Rectal smooth muscle tissue (tissue), 1 donor: ENCODE data around the gene HMGB3.
"Not testable (repeated sequence)": the region's sequence is repeated elsewhere in the genome, so short reads cannot be mapped to it uniquely, and the experiment has no call there.

Source experiments
- H3K27ac ChIP-seq: one replicate; pipeline ENCODE4 v1.7.0; 2013; ENCODE audit warnings: low read depth, low read length, inconsistent platforms
- H3K27me3 ChIP-seq: one replicate; pipeline ENCODE4 v1.7.0; 2013; ENCODE audit warnings: low read length; ENCODE audit not compliant: control insufficient read depth, insufficient read depth
- H3K36me3 ChIP-seq: one replicate; pipeline ENCODE4 v1.7.0; 2013; ENCODE audit warnings: low read length; ENCODE audit not compliant: control insufficient read depth, insufficient read depth
- H3K4me1 ChIP-seq: one replicate; pipeline ENCODE4 v1.7.0; 2013; ENCODE audit warnings: low read length; ENCODE audit not compliant: control insufficient read depth, insufficient read depth
- H3K4me3 ChIP-seq: one replicate; pipeline ENCODE4 v1.7.0; 2013; ENCODE audit warnings: low read length
- H3K9ac ChIP-seq: one replicate; pipeline ENCODE4 v1.7.0; 2013; ENCODE audit warnings: low read length

The HMGB3 gene

DNA sequence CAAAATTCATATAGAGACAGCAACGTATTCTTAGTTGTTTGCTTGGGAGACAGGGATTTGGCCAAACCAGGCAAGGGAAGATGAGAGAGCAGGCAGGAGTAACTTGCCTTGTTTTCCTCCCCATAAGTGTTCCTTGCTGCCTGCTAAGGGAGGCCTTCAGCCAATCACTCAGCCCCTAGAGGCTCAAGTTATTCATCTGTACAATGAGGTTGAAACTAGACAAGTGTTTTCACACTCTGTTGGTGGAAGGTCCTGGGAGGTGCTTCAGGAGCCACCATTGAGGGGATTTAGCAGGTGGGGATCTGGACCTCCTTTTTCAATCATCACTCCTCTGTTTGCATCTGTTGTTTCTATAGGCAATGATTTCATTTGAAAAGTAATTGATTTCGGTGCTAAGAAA, 23.6 kb upstream of the HMGB3 start:
- H3K4me3 ChIP-seq, result no peak overlapping the region
- H3K27me3 ChIP-seq, result no peaks in the 10 kb centered on the region
- no peak overlapping the region for H3K9ac ChIP-seq
- no peaks in the 10 kb centered on the region for H3K36me3 ChIP-seq
- H3K4me1 ChIP-seq, result no peaks in the 10 kb centered on the region
- H3K27ac ChIP-seq, result no peak overlapping the region

- Histone ChIP-seq H3K9ac (no peak overlapping the region), H3K36me3 (no peaks in the 10 kb centered on the region), H3K4me3 (no peak overlapping the region), H3K27me3 (peaks cover 3% of the 10 kb centered on the region), H3K27ac (no peak overlapping the region), H3K4me1 (no peaks in the 10 kb centered on the region)
These were observed 21.5 kb upstream of the HMGB3 start for GRCh38 chrX:150961631-150962030.

GRCh38 chrX:150964416-150964815, 18.7 kb upstream of the HMGB3 start:
- not testable (repeated sequence) for H3K27me3 ChIP-seq, H3K27ac ChIP-seq, H3K4me3 ChIP-seq, H3K4me1 ChIP-seq, H3K9ac ChIP-seq, H3K36me3 ChIP-seq

DNA sequence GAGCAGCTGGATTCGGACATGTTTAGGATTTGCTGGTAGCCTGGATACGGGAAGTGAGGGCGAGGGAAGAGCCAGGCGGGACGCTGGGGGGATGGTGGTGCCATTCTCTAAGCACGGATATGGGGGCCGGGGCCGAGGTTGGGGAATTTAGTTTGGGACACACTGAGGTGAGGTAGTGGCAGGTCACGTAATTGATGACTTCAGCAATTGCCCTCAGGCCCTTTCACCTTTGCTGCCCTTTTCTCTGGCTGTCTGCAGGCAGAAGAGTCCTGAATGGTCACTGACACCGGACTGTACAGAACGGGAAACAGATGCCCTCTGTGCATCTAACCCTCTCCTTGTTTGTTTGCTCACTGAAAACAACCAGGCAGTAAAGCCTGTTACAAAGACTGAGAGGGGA, 16.9 kb upstream of the HMGB3 start:
- H3K9ac ChIP-seq, result no peak overlapping the region
- H3K27ac ChIP-seq, result no peak overlapping the region
- H3K27me3 ChIP-seq, result peaks cover 3% of the 10 kb centered on the region
- H3K36me3 ChIP-seq, result no peaks in the 10 kb centered on the region
- H3K4me1 ChIP-seq, result no peaks in the 10 kb centered on the region
- no peak overlapping the region for H3K4me3 ChIP-seq

DNA sequence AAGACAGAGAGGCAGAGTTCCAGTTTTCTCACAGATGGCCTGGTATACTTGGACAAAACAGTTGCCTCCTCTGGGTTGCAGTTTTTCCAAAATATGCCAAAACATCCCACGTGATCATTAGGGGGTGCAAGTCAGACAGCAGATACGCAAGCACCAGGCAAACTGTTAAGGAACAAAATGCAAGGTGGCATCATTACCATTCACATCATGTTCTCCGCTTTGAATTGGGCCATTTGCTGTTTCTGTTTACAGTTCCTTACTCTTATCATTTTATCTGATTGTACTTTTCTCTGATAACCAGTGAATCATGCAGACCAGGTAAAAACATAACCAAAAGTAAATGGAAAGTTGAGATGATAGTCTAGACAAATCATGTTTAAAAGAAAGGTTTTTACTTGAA, 16.4 kb upstream of the HMGB3 start:
- no peak overlapping the region for H3K27ac ChIP-seq
- H3K4me3 ChIP-seq, result no peak overlapping the region
- no peaks in the 10 kb centered on the region for H3K36me3 ChIP-seq
- no peak overlapping the region for H3K9ac ChIP-seq
- peaks cover 3% of the 10 kb centered on the region for H3K27me3 ChIP-seq
- no peaks in the 10 kb centered on the region for H3K4me1 ChIP-seq

DNA sequence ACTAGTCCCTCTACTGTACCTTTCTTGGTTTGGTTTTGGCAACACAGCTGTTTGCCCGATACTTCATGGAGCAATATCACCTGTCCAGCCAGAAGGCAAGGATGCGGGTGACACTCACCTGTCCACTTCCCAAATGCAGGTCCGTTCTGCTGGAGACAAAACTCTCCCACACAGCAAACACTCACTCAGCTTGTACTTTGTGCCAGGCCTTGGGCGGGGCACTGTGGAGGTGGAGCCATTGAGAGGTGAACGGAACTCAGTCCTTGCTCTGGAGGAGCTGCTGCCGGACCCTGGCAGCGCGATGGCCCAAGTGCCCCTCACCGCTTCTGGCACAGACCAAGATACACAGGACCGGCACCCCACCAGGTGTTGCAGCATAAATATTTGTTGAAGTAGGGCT, 15.3 kb upstream of the HMGB3 start:
- Histone ChIP-seq H3K9ac (no peak overlapping the region), H3K27me3 (peaks cover 3% of the 10 kb centered on the region), H3K4me3 (no peak overlapping the region), H3K36me3 (no peaks in the 10 kb centered on the region), H3K27ac (no peak overlapping the region), H3K4me1 (no peaks in the 10 kb centered on the region)

- peaks cover 3% of the 10 kb centered on the region for H3K27me3 ChIP-seq
- H3K4me3 ChIP-seq, result no peak overlapping the region
- H3K4me1 ChIP-seq, result no peaks in the 10 kb centered on the region
- H3K9ac ChIP-seq, result no peak overlapping the region
- H3K27ac ChIP-seq, result no peak overlapping the region
- H3K36me3 ChIP-seq, result no peaks in the 10 kb centered on the region
These were observed 14.0 kb upstream of the HMGB3 start for GRCh38 chrX:150968862-150969720.

DNA sequence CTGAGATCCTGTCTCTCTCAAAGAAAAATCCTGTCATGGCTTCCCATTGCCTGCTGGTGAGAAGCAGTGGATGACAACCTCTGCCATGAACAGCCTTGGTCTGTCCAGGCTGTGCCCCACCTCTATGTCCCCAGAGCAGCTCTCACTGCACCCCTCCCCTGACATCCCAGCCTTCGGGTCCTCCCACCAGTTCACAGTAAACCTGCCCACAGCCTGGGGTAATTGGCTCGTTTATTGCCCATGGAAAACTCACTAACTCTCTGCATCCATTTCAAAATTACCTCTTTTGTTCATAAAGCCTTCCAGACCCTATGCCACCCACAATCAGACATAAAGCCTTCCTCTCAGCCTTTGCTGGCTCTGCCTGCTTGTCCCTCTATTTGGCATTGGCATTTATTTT, 10.7 kb upstream of the HMGB3 start:
- H3K27me3 ChIP-seq, result no peaks in the 10 kb centered on the region
- H3K36me3 ChIP-seq, result no peaks in the 10 kb centered on the region
- no peaks in the 10 kb centered on the region for H3K4me1 ChIP-seq
- H3K9ac ChIP-seq, result no peak overlapping the region
- H3K4me3 ChIP-seq, result no peak overlapping the region
- H3K27ac ChIP-seq, result no peak overlapping the region

DNA sequence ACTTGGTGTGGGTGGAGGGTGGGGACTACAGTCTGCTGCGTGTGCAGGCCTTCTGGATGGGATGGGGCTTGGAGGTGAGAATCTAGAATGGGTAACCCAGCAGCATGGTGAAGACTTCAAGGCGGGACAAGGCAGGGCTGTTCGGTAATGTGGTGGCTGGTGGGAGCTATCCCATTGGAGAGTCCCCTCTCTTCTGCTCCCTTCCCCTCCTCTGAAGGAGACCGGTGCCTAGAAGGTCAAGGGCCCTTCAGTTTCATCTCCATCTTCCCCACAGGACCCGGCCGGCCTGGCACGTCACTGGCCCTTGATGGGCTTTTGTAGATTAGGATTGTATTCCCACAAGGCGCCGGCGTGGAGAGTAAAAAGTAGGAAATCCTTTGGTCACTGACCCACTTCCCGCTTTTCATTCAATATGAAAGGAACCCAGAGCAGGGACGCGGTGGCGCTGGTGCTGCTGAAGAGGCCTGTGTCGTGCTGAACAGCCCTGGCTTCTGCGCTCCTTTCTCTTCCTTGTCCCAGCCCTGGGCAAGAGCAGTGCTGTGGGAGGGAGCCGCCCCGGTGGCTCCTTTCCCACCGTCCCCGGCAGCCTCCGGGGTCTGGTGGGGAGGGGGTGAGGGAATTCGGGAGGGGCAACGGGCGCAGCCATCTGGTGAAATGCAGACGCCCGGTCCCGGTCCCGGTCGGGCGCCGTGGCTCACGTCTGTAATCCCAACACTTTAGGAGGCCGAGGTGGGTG, 7.3 kb upstream of the HMGB3 start:
- H3K27ac ChIP-seq, result no peak overlapping the region
- no peak overlapping the region for H3K9ac ChIP-seq
- H3K27me3 ChIP-seq, result no peaks in the 10 kb centered on the region
- H3K4me3 ChIP-seq, result no peak overlapping the region
- no peaks in the 10 kb centered on the region for H3K4me1 ChIP-seq
- H3K36me3 ChIP-seq, result no peaks in the 10 kb centered on the region

GRCh38 chrX:150977411-150978162, 5.5 kb upstream of the HMGB3 start:
- H3K27me3 ChIP-seq, result no peaks in the 10 kb centered on the region
- no peak overlapping the region for H3K9ac ChIP-seq
- H3K4me1 ChIP-seq, result no peaks in the 10 kb centered on the region
- H3K36me3 ChIP-seq, result no peaks in the 10 kb centered on the region
- no peak overlapping the region for H3K4me3 ChIP-seq
- H3K27ac ChIP-seq, result no peak overlapping the region

DNA sequence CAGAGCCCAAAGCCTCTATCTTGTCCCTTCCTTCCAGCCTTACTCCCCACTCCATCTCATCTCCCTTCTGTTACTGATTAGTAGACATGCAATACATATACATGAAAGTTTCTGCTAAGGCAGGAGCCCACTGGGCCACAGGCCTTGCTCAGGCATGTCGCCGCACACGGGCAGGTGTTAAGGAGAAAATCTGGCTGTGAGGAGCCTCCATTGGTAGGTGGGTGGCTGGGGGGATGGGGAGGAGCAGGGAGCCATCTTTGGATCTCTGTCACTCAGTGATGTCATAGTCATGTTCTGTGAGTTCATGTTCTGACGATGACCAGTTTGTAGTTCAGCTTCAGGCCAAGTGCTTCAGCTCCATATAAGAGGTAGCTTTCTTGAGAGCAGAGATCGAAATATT, 2.9 kb upstream of the HMGB3 start:
- Histone ChIP-seq H3K27me3 (no peaks in the 10 kb centered on the region), H3K4me3 (no peak overlapping the region), H3K36me3 (no peaks in the 10 kb centered on the region), H3K27ac (no peak overlapping the region), H3K4me1 (no peaks in the 10 kb centered on the region), H3K9ac (no peak overlapping the region)

DNA sequence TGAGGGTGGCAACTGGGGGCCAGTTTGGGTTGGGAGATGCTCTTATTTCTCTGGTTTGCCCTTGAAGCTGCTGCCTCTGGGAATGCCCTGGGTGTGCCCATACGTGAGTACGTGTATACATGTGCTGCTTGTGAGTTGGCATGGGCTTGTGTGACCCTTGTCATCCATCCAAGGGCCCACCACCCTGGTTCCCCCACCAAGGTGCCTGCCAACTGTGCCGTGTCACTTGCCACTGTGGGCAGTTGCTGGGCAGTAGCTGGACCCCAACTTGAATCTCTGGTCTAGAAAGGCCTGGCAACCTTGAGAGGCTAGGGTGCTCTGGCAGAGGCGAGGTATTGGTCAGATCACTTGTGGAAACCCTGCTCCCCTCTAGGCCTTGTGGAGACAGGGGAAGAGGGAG, 2.4 kb upstream of the HMGB3 start:
- Histone ChIP-seq H3K4me3 (no peak overlapping the region), H3K27me3 (no peaks in the 10 kb centered on the region), H3K27ac (no peak overlapping the region), H3K4me1 (no peaks in the 10 kb centered on the region), H3K36me3 (no peaks in the 10 kb centered on the region), H3K9ac (no peak overlapping the region)
